ENCODE data around the gene MVB12B. TPM values are rescaled to one million over a fixed set of nuclear protein-coding genes. Genes with fewer than 3 reads are reported as not detected.

Gene MVB12B
- total and polyA plus RNA-seq, 2 of the 8 experiments (the other 6 are each of a cell fraction or from before 2014, with no cell fraction given), result 2.6 to 5.0 TPM

GRCh38 chr9:126399789-126400188 is 73.2 kb downstream of the MVB12B start:
- Histone ChIP-seq H3K23ac (ENCODE audit: insufficient read length) (no peak overlapping the region), H2BK12ac (ENCODE audit: low read depth, low read length) (no peak overlapping the region), H4K5ac (ENCODE audit: insufficient read length, low read depth, low read length) (no peak overlapping the region), H3K9ac (replicated peaks in 1 of 4; ENCODE audit: extremely low read depth in 1 of 4, low read depth in 3 of 4, low read length in 3 of 4) (no peak overlapping the region), H2AFZ (ENCODE audit: low read length) (no peak overlapping the region), H4K91ac (replicated peaks; ENCODE audit: insufficient read length, low read length) (no peak overlapping the region), H4K8ac (ENCODE audit: extremely low read depth, insufficient read depth, low read length) (no peak overlapping the region), H3K23me2 (ENCODE audit: low read depth, low read length) (no peaks in the 10 kb centered on the region), H3K4me2 (ENCODE audit: insufficient read depth in 1 of 2, low read depth in 2 of 2, low read length in 2 of 2) (no peak overlapping the region), H3K14ac (ENCODE audit: insufficient read length) (no peak overlapping the region), H3K27me3 (replicated peaks in 1 of 4; ENCODE audit: control insufficient read depth in 3 of 4, extremely low read depth in 1 of 4, insufficient read depth in 3 of 4, low read length in 3 of 4) (no peaks in the 10 kb centered on the region), H2BK15ac (ENCODE audit: low read length) (no peak overlapping the region), H3K36me3 (ENCODE audit: control insufficient read depth in 2 of 4, insufficient read depth in 4 of 4, low read length in 3 of 4) (no peaks in the 10 kb centered on the region), H3K79me2 (ENCODE audit: control insufficient read depth in 1 of 2, insufficient read depth in 2 of 2, low read length in 2 of 2) (no peaks in the 10 kb centered on the region), H4K20me1 (replicated peaks in 1 of 2; ENCODE audit: control insufficient read depth in 1 of 2, insufficient read depth in 2 of 2, low read length in 2 of 2) (no peaks in the 10 kb centered on the region), H2BK20ac (ENCODE audit: low read length) (no peak overlapping the region), H3K79me1 (ENCODE audit: low read depth, low read length) (no peaks in the 10 kb centered on the region), H3K56ac (replicated peaks; ENCODE audit: insufficient read length, low read depth, low read length) (no peak overlapping the region), H2AK5ac (ENCODE audit: low read depth, low read length) (no peak overlapping the region), H3K27ac (ENCODE audit: low read depth, low read length) (no peak overlapping the region), H3K9me3 (ENCODE audit: insufficient read depth in 2 of 2, low read depth in 1 of 2, low read length in 1 of 2) (no peaks in the 10 kb centered on the region), H3K4me3 (ENCODE audit: extremely low read depth in 1 of 4, insufficient read depth in 2 of 4, low read depth in 3 of 4, low read length in 4 of 4) (no peak overlapping the region), H2BK5ac (ENCODE audit: low read depth, low read length) (no peak overlapping the region), H3K18ac (ENCODE audit: extremely low read depth, low read length) (no peak overlapping the region), H2BK120ac (replicated peaks; ENCODE audit: low read depth, low read length) (no peak overlapping the region), H3K4ac (replicated peaks; ENCODE audit: insufficient read length, low read depth, low read length) (no peak overlapping the region), H3K4me1 (replicated peaks in 1 of 4; ENCODE audit: control insufficient read depth in 3 of 4, insufficient read depth in 4 of 4, low read length in 3 of 4) (no peaks in the 10 kb centered on the region; a peak in 1 of 7 replicates)
- ChIA-PET POLR2A (ENCODE audit: partially characterized antibody) (no interaction called here), CTCF (ENCODE audit: partially characterized antibody) (interaction anchor here (0.6 to 7.8 kb wide), 16 partner anchors 8 to 417 kb away, joined by 3 to 108 read pairs (median 16); no protein-coding TSS in a partner anchor)
- no peak for FAIRE-seq
- 87% methylated on average over 10 of the region's 10 CpGs; no CpG with 5 or more reads in 1 of the 2 experiments for WGBS, 2 experiments (ENCODE audit: extremely low coverage in 1 of 2, insufficient coverage in 1 of 2, insufficient read length in 1 of 2, insufficient replicate concordance in 2 of 2, low coverage in 1 of 2, low lambda C conversion rate in 2 of 2, missing lambda C conversion rate in 1 of 2)
- DNase-seq (ENCODE audit: low read depth in 1 of 2, low spot score in 2 of 2), result no peak
- TF ChIP-seq CTCF (IDR thresholded peaks at IDR 0.05; ENCODE audit: control extremely low read depth in 1 of 3, insufficient read depth in 1 of 3, low read depth in 1 of 3, low read length in 3 of 3) (no peak), CEBPB (IDR thresholded peaks at IDR 0.05; ENCODE audit: low read depth, low read length) (no peak), ASH2L (IDR thresholded peaks at IDR 0.05; ENCODE audit: low read length) (no peak), RAD21 (IDR thresholded peaks at IDR 0.05 in 1 of 2, conservative IDR thresholded peaks at IDR 0.05 in 1 of 2; ENCODE audit: low read depth in 2 of 2, low read length in 2 of 2) (no peak), SRF (IDR thresholded peaks at IDR 0.05; ENCODE audit: low read depth, low read length) (no peak), BRCA1 (IDR thresholded peaks at IDR 0.05; ENCODE audit: low read depth, low read length) (no peak), BCL11A (IDR thresholded peaks at IDR 0.05; ENCODE audit: low read depth in 2 of 2, low read length in 2 of 2) (no peak)
